NCI-H345 (cell line): ENCODE results near the gene FRAT1.

Experiments
- DNase-seq: peaks from one replicate; lab custom pipeline; 2025; lab: John Stamatoyannopoulos, UW

Gene FRAT1

DNA sequence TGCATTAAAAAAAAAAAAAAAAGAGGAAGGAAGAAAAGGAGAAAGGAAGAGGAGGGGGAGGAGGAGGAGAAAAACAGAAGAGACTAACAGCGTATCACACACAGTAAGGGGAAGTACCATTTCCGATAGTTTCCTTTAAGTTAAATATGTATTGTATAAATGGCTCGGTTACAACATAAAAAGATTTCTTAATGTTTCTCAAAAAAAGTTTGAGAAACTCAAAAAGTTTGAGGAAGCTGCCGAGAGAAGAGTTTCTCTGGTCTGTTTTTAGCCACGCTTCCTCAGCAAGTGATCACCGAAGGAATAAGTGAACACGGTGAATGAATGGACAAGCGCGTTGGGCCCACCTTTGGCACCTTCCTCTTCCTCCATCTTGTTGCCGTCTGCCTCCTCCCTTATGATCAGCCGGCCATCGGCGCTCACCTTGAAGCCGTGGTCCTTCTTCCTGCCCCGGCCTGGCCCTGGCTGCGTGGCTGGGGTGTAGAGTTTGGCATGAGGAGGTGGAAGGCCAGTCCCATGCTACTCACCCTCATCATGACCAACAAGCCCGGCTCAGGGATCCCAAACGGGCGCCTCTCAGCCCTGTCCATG lies 46.8 kb downstream of the FRAT1 start:
- DNase-seq = no peak

DNA sequence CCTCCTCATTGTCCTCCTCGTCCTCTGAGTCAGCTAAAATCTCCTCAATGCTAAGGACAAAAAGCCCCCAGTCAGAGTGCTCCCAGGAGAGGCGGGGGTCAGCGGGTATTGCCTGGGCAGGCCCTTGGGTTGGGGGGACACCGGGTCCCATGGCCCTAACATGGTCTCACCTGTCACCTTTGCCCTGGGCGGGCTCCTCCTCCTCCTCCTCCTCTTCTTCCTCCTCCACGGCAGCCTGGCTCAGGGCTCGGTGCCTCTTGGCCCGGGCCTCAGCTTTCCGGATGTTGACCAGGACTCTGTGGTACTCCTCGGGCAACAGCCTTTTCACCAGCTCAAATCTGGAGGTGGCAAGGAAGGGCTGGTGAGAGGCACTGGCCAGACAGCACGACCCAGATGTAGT lies 47.5 kb downstream of the FRAT1 start:
- DNase-seq = no peak

GRCh38 chr10:97367126-97367649 lies 48.1 kb downstream of the FRAT1 start:
- DNase-seq = no peak
